HepG2 (cell line): ENCODE results near the gene METTL16. TPM values are rescaled to one million over a fixed set of nuclear protein-coding genes. Genes with fewer than 3 reads are reported as not detected.

Source experiments
- ATAC-seq: fragments of 200-7000 bp; cut with Tn5 transposase; 3 replicates; pipeline ENCODE4 v1.9.1; 2020; ENCODE audit warnings: mild to moderate bottlenecking, moderate library complexity
- BruUV-seq: library from RNA; stranded (reverse); fragments of 400-500 nt; replicated peaks from 2 replicates; lab custom pipeline; 2021; lab: Mats Ljungman, UMichigan
- CTCF ChIA-PET: fragments of 300-600 bp; formaldehyde crosslinking; extraction: SDS; loops from one replicate; lab custom pipeline; 2021; ENCODE audit warnings: low total read pairs, inconsistent platforms, low intra/inter-chr PET ratio; lab: Yijun Ruan, JAX
- POLR2A ChIA-PET: fragments of 350-600 bp; sonication (Branson Sonifier 250); formaldehyde crosslinking; loops from one replicate; lab custom pipeline; 2020; ENCODE audit warnings: antibody characterized with exemption, inconsistent platforms; lab: Yijun Ruan, JAX
- DNase-seq: peaks from one replicate; pipeline ENCODE4 v3.0.0-alpha.2; 2015; ENCODE audit warnings: low spot score
- FAIRE-seq: peaks from 3 replicates; lab custom pipeline; 2011; peaks lifted over from hg19 to GRCh38; lab: Jason Lieb, UNC
- H2AFZ ChIP-seq: one replicate; pipeline ENCODE4 v1.6.1; 2011; ENCODE audit warnings: low read length, inconsistent platforms
- H3K27ac ChIP-seq: fragments of 300-600 bp; 3 replicates; pipeline ENCODE4 v1.8.0; 2011; ENCODE audit warnings: mixed run types, mild to moderate bottlenecking, mixed read lengths, low read length, inconsistent platforms; ENCODE audit not compliant: insufficient read depth; ENCODE audit errors: extremely low read length
- H3K27me3 ChIP-seq, 2 experiments: fragments of 200-600 bp in 1 of 2; 2 replicates in 1 of 2; 3 replicates in 1 of 2; pipeline versions ENCODE4 v1.6.0 to v1.8.0; 2011; ENCODE audit warnings: low read length in 2 of 2, mild to moderate bottlenecking in 2 of 2, moderate library complexity in 2 of 2, inconsistent platforms in 1 of 2; ENCODE audit not compliant: insufficient read depth in 2 of 2, control insufficient read depth in 1 of 2
- H3K36me3 ChIP-seq, 2 experiments: fragments of 200-600 bp in 1 of 2; replicated peaks in 1 of 2; 2 replicates in 1 of 2; 3 replicates in 1 of 2; pipeline versions ENCODE4 v1.5.1 to v1.8.0; 2011; ENCODE audit warnings: low read length in 2 of 2, inconsistent platforms in 1 of 2; ENCODE audit not compliant: insufficient read depth in 2 of 2, control insufficient read depth in 1 of 2
- H3K4me1 ChIP-seq: 2 replicates; pipeline ENCODE4 v1.5.1; 2012; ENCODE audit warnings: low read length, inconsistent platforms; ENCODE audit not compliant: insufficient read depth
- H3K4me2 ChIP-seq: 2 replicates; pipeline ENCODE4 v1.6.0; 2011; ENCODE audit warnings: low read depth, low read length, inconsistent platforms
- H3K4me3 ChIP-seq, 3 experiments: fragments of 200-600 bp in 1 of 3; sonication (generic), shearing (Covaris generic) in 1 of 3; replicated peaks in 1 of 3; 2 replicates each; pipeline ENCODE4 v1.5.1; 2011 to 2016; ENCODE audit warnings: low read length in 3 of 3, inconsistent platforms in 2 of 3, low read depth in 2 of 3, mild to moderate bottlenecking in 2 of 3, control low read depth in 1 of 3, mixed read lengths in 1 of 3; ENCODE audit not compliant: insufficient read depth in 1 of 3
- H3K79me2 ChIP-seq: one replicate; pipeline ENCODE4 v1.6.1; 2011; ENCODE audit warnings: low read length, inconsistent platforms; ENCODE audit not compliant: insufficient read depth
- H3K9ac ChIP-seq: 2 replicates; pipeline ENCODE4 v1.6.0; 2011; ENCODE audit warnings: mild to moderate bottlenecking, low read depth, low read length, inconsistent platforms; ENCODE audit not compliant: insufficient read depth
- H3K9me3 ChIP-seq: 2 replicates; pipeline ENCODE4 v1.5.1; 2012; ENCODE audit warnings: mild to moderate bottlenecking, low read length
- H4K20me1 ChIP-seq: 2 replicates; pipeline ENCODE4 v1.6.0; 2011; ENCODE audit warnings: inconsistent platforms, mild to moderate bottlenecking, low read length, moderate library complexity; ENCODE audit not compliant: insufficient read depth
- AGO2 ChIP-seq: fragments of 200-400 bp; formaldehyde crosslinking; optimal IDR thresholded peaks from 2 replicates; pipeline ENCODE3; 2017; ENCODE audit warnings: mild to moderate bottlenecking, low read depth, low read length, moderate library complexity
- ZNF138 ChIP-seq: sonication (generic); formaldehyde crosslinking; IDR thresholded peaks from 2 replicates; pipeline ENCODE4 v1.5.0; 2020; ENCODE audit warnings: mild to moderate bottlenecking, low read depth, missing genetic modification reagents
- ZNF446 ChIP-seq: sonication (generic); formaldehyde crosslinking; IDR thresholded peaks from 2 replicates; pipeline ENCODE4 v1.5.0; 2020; ENCODE audit warnings: mild to moderate bottlenecking, missing genetic modification reagents
- ZSCAN12 ChIP-seq: sonication (generic); formaldehyde crosslinking; IDR thresholded peaks from 2 replicates; pipeline ENCODE4 v1.9.0; 2021; ENCODE audit warnings: mild to moderate bottlenecking, missing genetic modification reagents
- WGBS: methylation state at CpG from one replicate; pipeline ENCODE4 v1.1.6; 2017; ENCODE audit warnings: low lambda C conversion rate; 5-methylcytosine and 5-hydroxymethylcytosine counted together
- in situ Hi-C: cut with HindIII; loops from 2 replicates; pipeline ENCODE4 v1.10.0; 2017; ENCODE audit warnings: low pct_unique_long_range_greater_than_20kb; ENCODE audit not compliant: extremely low pct_ligation_motif_present
- intact Hi-C: fragments of 100-400 bp; cut with micrococcal nuclease; formaldehyde crosslinking; loops from one replicate; pipeline ENCODE4 v1.10.0; 2022; ENCODE audit not compliant: unreplicated experiment
- polyA plus RNA-seq, 8 experiments: library from polyadenylated mRNA; depleted of rRNA in 3 of 8; stranded (reverse) in 7 of 8; unstranded in 1 of 8; fragments of >200 nt; fragmentation: Illumina TruSeq in 4 of 8; extraction: Trizol in 4 of 8; gene quantifications; 2 replicates each; pipeline versions ENCODE4 v1.2.1 to v1.2.3, GENCODE V29; 2011 to 2016; ENCODE audit warnings: low read depth in 4 of 8, missing spikeins in 1 of 8, mixed read lengths in 1 of 8; ENCODE audit not compliant: insufficient read depth in 1 of 8
- total RNA-seq, 5 experiments: library from RNA; depleted of rRNA; stranded (reverse); fragments of >200 nt; fragmentation: Illumina TruSeq; extraction: Trizol; gene quantifications; 2 replicates each; pipeline ENCODE4 v1.2.3, GENCODE V29; 2016; ENCODE audit warnings: low read depth in 1 of 5

METTL16 gene
- total and polyA plus RNA-seq, 2 of the 13 experiments (the other 11 are each of a cell fraction or from before 2014, with no cell fraction given), result 11.6 to 18.5 TPM

GRCh38 chr17:2387086-2388019, 124.3 kb downstream of the METTL16 start:
- peaks cover 14% of the 10 kb centered on the region for H4K20me1 ChIP-seq
- H3K27ac ChIP-seq, result no peak overlapping the region
- CTCF ChIA-PET, result no interaction called here
- DNase-seq (no peak), FAIRE-seq (no peak), ATAC-seq (no peak)
- in situ Hi-C loops, result no loop called here
- peaks cover 42% of the 10 kb centered on the region for H3K4me1 ChIP-seq
- no peak overlapping the region for H3K9ac ChIP-seq
- peaks cover 4% of the 10 kb centered on the region for H3K79me2 ChIP-seq
- H3K27me3 ChIP-seq, result no peaks in the 10 kb centered on the region
- POLR2A ChIA-PET, result no interaction called here
- intact Hi-C loops, result no loop called here
- WGBS, result 95% methylated on average over 31 of the region's 41 CpGs
- BruUV-seq, result no TSS peak
- H2AFZ ChIP-seq, result no peak overlapping the region
- no peak overlapping the region for H3K4me2 ChIP-seq
- no peak overlapping the region for H3K4me3 ChIP-seq
- TF ChIP-seq AGO2 (peak; percentile 59), ZNF138 (no peak), ZNF446 (no peak)
- H3K9me3 ChIP-seq, result no peaks in the 10 kb centered on the region
- peaks cover 5 to 15% of the 10 kb centered on the region in 2 experiments; a peak in 2 of 5 replicates for H3K36me3 ChIP-seq

DNA sequence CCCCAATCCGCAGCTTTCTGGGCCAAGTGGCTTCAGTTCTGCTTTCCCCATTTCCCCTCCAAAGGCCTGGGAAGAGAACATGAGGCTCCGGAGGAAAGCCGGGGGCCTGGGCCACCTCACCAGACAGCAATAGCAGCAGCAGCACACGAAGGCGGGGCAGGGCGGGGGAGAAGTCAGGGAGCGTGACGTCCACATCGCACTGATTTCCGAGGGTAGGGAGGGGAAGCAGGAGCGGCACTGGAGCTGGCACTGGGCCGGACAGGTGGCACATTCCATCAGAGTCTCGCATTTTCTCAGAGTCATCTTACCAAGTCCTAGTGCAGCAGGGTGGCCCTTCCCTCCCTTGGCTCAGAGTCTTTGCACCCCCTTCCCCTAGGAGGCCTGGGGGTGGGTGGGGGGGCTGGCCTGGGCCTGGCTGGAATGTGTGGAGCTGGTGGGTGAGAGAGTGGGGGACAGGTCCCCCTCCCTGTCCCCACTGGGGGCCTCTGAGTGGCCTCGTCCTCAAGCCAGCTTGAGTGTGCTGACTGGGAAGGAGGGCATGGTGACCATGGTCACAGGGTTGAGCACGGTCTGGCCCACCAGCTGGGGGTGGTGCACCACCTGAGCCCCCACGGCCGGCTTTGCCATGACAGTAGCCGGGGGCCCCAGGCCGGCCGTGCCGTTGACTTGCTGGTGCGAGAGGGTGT, 125.1 kb downstream of the METTL16 start:
- Histone ChIP-seq H3K27me3 (no peaks in the 10 kb centered on the region), H3K9ac (no peak overlapping the region), H2AFZ (no peak overlapping the region), H3K4me2 (no peak overlapping the region), H3K27ac (no peak overlapping the region), H3K79me2 (peaks cover 4% of the 10 kb centered on the region), H3K36me3 (peaks cover 5 to 15% of the 10 kb centered on the region in 2 experiments; a peak in 2 of 5 replicates), H3K4me3 (no peak overlapping the region)
- 96% methylated on average over 19 of the region's 22 CpGs for WGBS
- intact Hi-C loops, result no loop called here
- ChIA-PET CTCF (no interaction called here), POLR2A (no interaction called here)
- no peak for FAIRE-seq
- no peak for TF ChIP-seq ZSCAN12 (CRISPR knock-in tag)
- TF ChIP-seq AGO2, result peak; percentile 10
- TF ChIP-seq, all 625 proteins: peak for 1
- Histone ChIP-seq H3K9me3 (no peaks in the 10 kb centered on the region), H4K20me1 (peaks cover 10% of the 10 kb centered on the region), H3K4me1 (peaks cover 33% of the 10 kb centered on the region)
- in situ Hi-C loops, result no loop called here
- BruUV-seq, result no TSS peak
- ATAC-seq (no peak), DNase-seq (no peak)
